ENCODE results near the gene NLRP1.

GRCh38 chr17:5631958-5632590 lies 47.8 kb upstream of the NLRP1 start:
- TF ChIP-seq MAX (IDR thresholded peaks at IDR 0.05; ENCODE audit: low read depth, low read length) (no peak), POLR2A (IDR thresholded peaks at IDR 0.05; ENCODE audit: extremely low read depth, insufficient read length) (no peak)

Measured in NB4 (cell line).